Activated gamma-delta T cell (primary cell): ENCODE measurements around the gene ABCG4.
"Not testable (repeated sequence)": the region's sequence is repeated elsewhere in the genome, so short reads cannot be mapped to it uniquely, and the experiment has no call there.

ENCODE experiments used
- DNase-seq: peaks from one replicate; lab custom pipeline; 2025; lab: John Stamatoyannopoulos, UW

The ABCG4 gene

DNA sequence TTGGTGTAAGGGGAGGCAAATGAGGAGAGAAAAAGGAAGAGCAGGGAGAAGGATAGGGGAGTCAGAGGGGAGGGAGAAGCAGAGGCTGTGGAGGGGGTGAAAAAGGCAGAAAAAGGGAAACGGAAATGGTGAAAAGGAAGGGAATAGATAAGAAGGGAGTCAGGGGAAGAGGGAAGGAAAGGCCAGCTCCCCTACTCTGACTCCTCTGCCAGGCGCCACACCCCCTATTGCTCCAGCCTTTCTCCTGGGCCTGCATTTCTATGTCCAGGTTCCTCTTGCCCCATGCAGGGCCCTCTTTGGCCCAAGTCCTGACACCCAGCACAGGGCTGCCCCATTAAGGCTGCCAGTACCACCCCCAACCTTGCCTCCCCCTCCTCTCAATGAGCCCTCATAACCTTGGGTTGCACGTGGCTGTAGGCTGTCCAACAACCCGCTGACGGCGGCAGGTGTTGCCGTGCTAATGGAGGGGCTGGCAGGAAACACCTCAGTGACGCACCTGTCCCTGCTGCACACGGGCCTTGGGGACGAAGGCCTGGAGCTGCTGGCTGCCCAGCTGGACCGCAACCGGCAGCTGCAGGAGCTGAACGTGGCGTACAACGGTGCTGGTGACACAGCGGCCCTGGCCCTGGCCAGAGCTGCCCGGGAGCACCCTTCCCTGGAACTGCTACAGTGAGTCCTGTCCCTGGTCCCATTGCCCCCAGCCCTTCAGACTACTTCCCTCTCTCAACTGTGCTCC is 33.0 kb downstream of the ABCG4 start:
- DNase-seq, result no peak

DNA sequence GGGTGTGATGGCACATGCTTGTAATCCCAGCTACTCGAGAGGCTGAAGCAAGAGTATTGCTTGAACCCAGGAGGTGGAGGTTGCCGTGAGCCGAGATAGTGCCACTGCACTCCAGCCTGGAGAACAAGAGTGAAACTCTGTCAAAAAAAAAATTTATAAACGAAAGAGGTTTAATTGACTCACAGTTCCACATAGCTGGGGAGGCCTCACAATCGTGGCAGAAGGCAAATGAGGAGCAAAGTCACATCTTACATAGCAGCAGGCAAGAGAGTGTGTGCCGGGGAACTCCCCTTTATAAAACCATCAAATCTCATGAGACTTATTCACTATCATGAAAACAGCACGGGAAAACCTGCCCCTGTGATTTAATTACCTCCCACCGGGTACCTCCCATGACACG is 35.5 kb downstream of the ABCG4 start:
- DNase-seq, result not testable (repeated sequence)

DNA sequence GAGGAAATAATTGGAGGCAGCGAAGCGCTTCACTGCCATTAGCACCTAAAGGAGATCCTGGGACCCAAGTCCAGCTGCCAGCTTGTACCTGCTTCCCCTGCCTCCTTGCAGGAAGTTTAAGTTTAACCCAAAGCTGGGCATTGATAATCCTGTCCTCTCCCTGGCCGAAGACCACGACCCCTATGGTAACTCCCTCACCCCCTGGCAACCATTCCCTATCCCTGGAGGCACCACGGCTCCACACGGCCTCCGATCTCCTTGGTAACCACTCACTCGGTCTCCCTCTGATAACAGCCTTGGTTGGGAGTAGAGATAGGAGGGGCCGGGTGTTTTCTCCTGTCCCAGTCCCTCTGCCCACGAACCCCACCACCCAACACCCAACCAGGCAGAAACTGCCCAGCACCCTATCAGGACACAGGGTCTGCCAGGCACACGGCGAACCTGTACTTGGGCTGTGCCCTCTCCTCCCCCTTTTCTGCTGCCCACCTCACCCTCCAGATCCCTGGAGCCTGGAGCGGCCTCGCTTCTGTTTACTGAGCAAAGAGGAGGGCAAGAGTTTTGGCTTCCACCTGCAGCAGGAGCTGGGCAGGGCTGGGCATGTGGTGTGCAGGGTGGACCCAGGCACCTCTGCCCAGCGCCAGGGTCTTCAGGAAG is 37.3 kb downstream of the ABCG4 start:
- DNase-seq, result no peak

DNA sequence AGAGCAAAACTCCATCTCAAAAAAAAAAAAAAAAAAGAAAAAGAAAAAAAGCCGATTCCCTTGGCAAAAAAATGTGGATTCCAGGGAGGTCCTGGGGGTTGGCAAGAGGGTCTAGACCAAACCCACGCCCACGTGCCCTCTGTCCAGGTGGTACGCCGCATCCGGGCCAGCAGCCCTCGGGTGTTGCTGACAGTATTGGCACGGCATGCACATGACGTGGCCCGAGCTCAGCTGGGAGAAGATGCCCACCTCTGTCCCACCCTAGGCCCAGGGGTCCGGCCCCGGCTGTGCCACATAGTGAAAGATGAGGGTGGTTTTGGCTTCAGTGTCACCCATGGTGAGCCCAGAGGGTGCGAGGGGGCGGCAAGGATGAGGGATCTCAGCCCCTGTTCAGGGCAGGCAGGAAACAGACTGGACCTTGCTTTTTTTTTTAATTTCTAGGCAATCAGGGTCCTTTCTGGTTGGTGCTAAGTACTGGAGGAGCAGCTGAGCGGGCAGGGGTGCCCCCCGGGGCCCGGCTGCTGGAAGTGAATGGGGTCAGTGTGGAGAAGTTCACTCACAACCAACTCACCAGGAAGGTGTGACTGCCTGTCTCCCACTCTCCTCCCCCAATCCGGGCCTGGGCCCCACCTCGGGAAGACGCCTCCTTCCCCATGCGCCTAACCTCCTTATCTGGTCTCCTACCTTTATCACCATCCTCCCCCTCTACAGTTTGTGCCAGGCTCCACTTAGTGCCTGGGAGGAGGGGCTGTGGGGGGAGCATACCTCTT is 38.5 kb downstream of the ABCG4 start:
- DNase-seq, result no peak

DNA sequence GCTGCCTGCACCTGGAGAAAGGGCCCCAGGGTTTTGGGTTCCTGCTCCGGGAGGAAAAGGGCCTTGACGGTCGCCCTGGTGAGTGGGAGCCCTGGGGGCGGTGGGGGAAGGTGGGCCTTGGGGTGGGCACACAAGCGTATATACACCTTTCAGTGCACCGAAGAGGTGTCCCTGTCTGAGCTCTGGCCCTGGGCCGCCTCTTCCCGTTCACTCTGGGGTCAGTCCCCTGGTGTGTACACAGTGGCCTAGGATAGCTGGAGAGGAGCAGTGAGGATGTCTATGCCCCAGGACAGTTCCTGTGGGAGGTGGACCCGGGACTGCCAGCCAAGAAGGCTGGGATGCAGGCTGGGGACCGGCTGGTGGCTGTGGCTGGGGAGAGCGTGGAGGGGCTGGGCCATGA is 39.2 kb downstream of the ABCG4 start:
- DNase-seq, result no peak

DNA sequence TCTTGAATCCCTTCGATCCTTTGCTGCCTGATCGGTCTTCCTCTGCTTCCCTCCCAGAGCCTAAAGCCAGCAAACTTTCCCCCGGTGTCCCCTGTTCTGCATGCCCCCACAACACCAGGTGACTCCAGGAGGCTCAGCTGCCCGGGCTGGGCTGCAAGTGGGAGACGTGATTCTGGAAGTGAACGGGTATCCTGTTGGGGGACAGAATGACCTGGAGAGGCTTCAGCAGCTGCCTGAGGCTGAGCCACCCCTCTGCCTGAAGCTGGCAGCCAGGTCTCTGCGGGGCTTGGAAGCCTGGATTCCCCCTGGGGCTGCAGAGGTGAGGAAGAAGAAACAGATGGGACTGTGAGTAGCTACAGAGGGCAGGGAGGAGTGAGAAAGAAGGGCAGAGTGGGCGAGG is 40.0 kb downstream of the ABCG4 start:
- DNase-seq, result no peak

DNA sequence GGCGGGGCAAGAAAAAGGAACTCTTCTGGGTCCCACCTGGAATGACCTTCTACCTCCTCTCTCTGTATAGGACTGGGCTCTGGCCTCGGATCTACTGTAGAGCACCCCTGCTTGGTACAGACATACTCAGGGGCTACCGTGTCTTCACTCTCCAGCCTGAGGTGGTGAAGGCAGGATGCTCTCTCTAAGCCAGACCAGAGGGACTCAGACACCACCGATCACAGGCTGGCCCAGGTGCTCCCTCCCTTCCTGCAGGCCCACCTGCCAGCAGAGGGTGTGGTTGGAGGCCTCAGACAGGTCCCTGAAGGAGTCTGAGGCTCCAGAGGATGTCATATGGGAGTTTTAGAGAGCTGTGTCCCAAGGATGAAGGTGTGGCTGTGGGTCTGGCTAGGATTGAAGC is 40.5 kb downstream of the ABCG4 start:
- DNase-seq, result no peak

DNA sequence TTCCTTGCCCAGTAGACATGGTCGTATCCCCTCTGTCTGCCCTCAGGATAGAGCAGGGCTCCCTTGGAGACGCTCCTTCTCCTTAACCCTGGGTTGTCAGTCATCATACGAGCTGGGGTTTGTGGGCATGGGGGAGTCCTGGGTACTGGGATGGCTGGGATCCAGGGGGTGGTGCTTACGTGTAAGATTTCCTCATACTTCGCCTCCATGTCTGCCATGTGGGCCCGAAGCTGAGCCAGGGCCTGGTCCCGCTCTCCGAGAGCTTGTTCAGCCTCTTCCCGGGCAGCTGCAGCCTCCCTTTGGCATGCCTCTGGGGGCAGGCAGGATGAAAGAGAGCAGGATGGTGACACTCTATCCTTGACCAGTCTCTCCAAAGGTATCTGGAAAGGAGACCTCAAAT is 41.7 kb downstream of the ABCG4 start:
- DNase-seq, result no peak

DNA sequence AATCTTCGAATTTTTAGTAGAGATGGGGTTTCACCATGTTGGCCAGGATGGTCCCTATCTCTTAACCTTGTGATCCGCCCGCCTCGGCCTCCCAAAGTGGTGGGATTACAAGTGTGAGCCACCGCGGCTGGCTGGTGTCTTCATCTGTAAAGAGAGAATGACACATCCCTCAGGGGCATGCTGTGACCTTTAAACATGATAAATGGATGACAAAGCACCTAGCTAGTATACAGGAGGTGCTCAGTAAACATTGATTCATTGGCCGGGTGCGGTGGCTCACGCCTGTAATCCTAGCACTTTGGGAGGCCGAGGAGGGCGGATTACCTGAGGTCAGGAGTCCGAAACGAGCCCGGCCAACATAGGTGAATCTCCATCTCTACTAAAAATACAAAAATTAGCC is 42.4 kb downstream of the ABCG4 start:
- not testable (repeated sequence) for DNase-seq

DNA sequence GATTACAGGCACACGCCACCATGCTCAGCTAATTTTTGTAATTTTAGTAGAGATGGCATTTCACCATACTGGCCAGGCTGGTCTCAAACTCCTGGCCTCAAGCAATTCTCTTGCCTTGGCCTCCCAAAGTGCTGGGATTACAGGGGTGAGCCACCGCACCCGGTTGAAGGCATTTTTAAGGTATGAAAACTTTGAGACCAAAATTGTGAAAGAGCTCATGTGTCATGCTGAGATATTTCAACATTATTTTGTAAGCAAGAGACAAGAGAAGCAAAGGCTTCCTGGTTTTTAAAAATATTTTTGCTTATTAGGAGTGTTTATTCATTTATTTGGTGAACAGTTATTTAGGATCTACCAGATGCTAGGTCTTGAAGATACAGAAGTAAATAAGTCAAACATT is 43.3 kb downstream of the ABCG4 start:
- DNase-seq, result no peak

DNA sequence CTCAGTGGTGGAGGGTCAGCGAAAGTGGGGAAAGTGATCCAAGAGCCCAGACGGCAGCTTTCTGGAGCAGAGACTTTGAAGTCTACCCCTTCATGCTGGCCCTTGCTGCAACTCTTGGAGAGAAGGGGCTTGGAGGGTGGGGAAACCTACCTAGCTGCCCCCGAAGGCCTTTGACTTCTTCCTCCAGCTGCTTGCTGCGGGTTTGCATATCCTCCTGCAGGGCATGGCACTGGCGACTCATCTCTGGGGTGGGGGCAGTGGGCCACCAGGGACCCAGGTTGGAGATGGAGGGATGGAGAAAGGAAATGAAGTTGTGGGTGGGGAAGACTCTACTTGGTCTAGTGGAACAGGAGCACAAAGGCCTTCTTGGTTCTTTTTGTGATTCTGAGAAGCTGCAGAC is 44.1 kb downstream of the ABCG4 start:
- DNase-seq, result no peak

DNA sequence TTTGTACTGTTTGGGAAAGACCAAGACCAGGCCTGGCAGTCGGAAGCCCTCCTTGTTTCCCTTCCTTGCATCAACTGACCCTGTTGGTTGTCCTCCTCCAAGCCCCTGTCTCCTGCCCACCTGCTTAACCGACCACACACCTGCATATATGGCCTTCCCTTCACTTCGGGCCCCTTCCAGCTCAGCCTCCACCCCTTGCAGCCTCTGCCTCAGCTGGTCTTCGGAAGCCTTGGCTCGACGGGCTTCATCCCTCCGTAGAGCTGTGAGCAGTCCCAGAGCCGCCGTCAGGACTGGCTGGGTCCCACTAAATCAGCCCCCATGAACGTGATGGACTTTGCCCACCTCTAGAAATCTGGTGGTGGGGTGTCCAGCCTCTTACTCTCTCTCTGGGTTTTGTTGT is 44.8 kb downstream of the ABCG4 start:
- no peak for DNase-seq

DNA sequence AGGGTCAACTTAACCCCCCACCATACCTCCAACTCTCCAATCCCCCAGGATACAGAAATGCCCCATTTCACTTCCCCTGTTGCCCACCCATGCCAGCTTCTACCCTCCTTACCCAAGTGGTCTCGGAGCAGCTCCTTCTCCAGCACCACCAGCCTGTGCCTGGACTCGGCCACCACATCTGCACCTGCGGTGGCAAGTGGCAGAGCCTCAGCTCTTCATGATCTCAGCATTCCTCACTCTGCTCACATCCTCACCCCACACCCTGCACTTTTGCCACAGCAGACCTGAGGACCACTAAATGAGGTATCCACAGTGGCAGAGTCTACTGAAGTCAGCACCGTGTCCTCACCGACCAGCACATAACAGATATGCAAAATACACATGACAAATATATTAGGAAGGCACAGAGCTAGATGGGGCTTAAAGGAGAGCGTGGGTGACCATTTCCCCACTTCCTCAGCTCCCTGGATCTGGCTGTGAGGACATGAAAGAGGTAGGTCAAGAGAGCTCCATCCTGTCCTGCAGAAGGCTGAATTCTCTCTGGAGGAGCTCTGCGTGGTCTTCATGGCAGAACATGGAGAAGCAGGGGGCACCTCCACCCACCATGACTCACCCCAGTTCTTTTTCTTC is 46.1 kb downstream of the ABCG4 start:
- DNase-seq, result no peak

DNA sequence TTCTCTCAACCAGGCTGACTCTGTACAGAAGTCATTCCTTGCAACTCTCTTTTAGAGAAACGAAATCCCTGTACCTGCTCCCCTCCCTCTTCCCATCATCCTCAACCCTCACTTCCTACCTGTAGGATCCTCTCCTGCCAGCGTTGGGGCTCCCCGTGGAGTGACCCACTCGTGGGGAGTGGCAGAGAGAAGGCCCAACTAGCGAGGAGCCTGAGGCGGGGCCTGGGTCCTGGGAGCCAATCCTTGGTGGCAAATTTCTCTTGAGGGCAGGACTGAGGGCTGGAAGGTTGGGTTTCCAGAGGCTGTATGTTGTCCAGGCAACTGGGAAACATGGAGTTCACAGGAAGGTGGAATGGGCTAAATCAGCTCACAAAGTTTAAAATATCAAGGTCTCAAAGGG is 46.8 kb downstream of the ABCG4 start:
- no peak for DNase-seq

DNA sequence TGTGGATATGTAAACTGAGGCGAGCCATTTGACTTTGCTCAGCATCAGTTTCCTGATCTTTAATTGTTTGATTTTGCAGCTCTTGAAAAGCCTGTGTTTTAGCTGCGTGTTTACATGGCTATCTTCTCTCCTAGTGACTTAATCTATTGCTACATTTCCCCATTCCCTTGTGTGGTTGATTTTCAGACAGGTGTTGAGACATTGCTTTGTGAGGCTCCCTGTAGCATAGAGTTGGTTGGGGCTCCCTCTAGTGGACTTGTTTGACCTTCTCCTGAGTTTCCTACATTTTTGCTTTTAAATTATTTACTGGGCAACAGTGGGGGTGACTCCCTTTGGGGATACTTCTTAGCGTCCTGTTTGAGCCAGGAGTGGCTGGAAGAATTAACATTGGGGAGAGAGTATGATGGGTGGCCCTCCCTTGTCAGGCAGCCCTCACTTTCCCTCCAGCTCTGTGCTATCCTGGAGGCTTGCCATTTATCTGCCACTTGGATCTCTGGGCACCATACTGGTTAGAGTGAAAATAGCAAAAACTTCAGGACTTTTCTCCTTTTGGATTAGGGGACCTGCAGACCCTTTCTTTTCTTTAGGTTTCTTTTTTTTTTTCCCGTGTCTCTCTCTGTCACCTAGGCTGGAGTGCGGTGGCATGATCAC is 48.1 kb downstream of the ABCG4 start:
- no peak for DNase-seq

DNA sequence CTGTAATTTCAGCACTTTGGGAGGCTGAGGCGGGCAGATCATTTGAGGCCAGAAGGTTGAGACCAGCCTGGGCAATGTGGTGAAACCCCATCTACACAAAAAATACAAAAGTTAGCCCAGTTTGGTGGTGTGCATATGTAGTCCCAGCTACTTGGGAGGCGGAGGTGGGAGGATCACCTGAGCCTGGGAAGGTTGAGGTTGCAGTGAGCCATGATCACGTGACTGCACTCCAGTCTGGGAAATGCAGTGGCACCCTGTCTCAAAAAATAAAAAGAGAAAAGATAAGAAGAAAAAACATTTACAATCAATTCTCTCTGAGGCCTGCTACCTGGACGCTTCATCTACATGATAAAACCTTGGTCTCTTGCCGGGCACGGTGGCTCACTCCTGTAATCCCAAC is 50.1 kb downstream of the ABCG4 start:
- DNase-seq, result no peak

DNA sequence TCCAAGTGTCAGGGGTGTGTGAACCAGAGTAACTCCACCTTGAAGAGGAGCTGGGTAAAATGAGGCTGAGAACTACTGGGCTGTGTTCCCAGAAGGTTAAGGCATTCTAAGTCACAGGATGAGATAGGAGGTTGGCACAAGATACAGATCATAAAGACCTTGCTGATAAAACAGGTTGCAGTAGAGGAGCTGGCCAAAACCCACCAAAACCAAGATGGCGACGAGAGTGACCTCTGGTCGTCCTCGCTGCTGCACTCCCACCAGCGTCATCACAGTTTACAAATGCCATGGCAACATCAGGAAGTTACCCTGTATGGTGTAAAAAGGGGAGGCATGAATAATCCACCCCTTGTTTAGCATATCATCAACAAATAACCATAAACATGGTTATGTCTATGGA is 52.4 kb downstream of the ABCG4 start:
- not testable (repeated sequence) for DNase-seq

DNA sequence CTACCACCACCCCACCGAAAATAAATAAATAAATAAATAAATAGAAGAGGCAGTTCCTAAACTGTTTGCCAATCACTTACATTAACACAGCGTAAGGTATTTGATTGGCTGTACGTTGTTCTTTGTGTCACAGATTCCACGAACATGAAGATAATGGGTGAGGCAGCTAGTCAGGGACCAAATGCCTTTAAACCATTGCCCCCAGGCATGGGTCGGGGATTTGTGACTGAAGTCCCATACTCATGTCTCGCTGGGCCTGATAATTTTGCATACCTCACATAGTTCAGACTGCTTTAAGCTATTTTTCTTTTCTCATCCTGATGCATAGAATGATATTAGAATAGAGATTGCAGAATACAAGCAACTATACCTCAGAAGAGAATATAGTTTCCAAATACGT is 53.7 kb downstream of the ABCG4 start:
- DNase-seq, result no peak

DNA sequence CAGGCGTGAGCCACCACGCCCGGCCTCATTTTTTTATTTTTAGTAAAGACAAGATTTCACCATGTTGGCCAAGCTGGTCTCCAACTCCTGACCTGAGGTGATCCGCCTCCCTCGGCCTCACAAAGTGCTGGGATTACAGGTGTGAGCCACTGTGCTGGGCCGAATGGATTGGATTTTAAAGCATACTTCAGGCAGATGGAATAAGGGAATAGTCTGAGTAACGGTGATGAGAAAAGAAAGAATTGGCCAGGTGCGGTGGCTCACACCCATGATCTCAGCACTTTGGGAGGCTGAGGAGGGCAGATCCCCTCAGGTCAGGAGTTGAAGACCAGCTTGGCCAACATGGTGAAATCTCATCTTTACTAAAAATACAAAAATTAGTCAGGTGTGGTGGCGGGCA is 55.2 kb downstream of the ABCG4 start:
- DNase-seq, result no peak

DNA sequence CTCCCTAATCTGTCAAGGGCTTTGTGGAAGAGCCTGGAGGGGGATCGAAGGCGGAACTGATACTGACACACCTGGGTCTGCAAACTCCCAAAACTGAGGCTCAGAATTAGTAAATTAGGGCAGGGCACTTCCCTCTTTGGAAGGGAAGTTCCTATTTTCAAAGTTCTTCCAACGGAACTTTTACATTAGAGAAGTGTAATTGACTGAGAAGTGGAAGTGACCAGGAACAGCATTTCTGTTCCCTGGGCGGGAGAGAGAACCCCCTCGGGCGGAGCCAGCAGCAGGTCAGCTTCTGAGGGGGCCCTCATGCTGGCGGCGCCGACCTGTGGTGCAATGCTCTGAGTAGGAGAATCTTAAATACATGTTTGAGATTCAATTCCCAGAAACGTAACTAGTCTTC is 56.2 kb downstream of the ABCG4 start:
- no peak for DNase-seq

DNA sequence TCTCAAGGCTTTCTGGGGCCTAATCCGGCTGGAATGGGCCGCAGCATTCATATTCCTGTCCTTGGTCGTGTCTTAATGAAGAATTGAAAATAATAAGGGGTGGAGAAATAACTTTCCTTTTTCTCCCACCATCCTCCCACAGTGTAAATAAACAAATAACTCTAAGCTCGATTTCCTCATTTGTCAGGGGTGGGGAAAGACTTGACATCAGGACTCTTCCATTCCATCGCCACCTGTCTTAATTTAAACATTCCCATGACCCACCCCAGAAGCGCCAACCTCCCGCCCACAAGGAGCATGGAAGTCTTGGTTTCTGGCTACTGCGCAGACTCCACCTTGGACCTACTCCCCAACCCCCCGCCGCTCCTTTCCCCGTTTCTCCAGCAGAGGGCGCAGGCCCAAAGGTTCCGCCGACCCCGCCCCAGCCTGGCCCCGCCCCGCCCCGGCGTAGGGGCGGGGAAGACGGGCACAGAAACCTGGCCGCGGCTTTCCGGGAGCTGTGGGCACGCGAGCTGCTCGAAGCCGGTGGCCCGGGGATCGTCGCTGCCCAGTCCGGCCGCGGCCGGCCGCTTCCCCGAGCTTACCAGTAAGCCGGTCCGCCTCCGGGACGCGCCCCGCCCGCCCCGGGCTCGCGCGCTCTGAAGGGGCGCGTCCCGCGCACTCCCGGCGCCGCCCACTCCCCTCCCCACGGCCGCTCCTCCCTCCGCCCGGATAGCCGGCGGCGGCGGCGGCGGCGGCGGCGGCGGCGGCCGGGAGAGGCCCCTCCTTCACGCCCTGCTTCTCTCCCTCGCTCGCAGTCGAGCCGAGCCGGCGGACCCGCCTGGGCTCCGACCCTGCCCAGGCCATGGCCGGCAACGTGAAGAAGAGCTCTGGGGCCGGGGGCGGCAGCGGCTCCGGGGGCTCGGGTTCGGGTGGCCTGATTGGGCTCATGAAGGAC is 57.0 kb downstream of the ABCG4 start, which contains the start of gene CBL:
Gene CBL (plus strand): TSS at position 766 of the 937 bp plus-strand sequence. CDS start 79 bp downstream, at position 845.
- peak; percentile 82 for DNase-seq
